ENCODE measurements around the gene FATE1. TPM values are rescaled to one million over a fixed set of nuclear protein-coding genes. Genes with fewer than 3 reads are reported as not detected.

The FATE1 gene
- total RNA-seq, 1 experiment from 2014 or later = not detected

DNA sequence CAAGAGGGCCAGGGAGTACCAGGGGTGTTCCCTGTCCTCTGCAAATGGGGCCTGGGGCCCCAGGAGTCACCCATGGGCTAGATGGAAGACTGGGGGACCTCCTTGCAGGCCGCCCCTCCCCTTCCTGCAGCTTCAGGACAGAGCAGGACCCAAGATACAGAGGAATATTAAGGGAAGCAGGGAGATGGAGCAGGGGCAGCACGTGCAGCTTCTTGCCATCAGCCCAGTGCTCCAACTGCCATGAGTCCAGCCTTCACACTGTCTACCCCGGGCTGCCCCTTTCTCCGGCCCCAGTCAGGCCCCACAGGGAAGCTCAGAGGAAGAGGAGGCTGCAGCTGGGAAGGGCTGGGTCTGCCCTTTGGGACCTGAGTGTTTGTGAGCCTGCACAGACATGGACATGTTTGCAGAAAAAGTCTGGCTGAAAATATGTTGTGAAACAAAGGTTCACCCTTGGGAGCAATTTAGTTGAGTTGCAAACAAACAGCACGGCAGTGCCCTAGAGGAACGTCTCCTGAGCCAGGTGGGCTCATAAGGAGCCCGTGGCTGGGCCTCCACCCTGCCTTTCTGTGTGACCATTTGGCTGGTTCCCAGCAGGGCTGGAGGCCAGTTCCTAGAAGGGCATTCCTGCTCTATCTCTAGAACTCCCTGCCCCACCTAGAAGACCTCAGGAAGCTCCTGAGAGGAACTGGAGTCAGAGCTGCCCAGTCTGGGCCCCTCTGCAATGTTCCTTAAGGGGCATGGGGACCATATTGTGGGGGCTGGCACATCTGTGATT is 8.9 kb downstream of the FATE1 start:
- in situ Hi-C loops (cut with HindIII; ENCODE audit: low pct_unique_long_range_greater_than_20kb, low sequenced_read_pairs) (no loop called here), intact Hi-C loops (cut with micrococcal nuclease; ENCODE audit: unreplicated experiment) (loop anchor here (5.0 kb wide), 1 partner anchor 572 kb away; no protein-coding TSS in a partner anchor)
- ATAC-seq (no peak), DNase-seq (ENCODE audit: low read depth, low spot score) (no peak)
- H3K36me3 ChIP-seq (ENCODE audit: control insufficient read depth, insufficient read depth, low read length) = no peaks in the 10 kb centered on the region
- ChIA-PET CTCF (no interaction called here), POLR2A (no interaction called here)
- H3K27ac ChIP-seq (ENCODE audit: low read length) = no peak overlapping the region
- no peak overlapping the region for H3K4me3 ChIP-seq (ENCODE audit: low read depth in 2 of 2, low read length in 2 of 2)
- no peaks in the 10 kb centered on the region for H3K4me1 ChIP-seq (ENCODE audit: control insufficient read depth, insufficient read depth, low read length)
- TF ChIP-seq CTCF (IDR thresholded peaks at IDR 0.05) = no peak
- no peaks in the 10 kb centered on the region for H3K9me3 ChIP-seq (ENCODE audit: control insufficient read depth, insufficient read depth, low read depth, low read length)
- no TSS peak for BruUV-seq (replicated peaks)
- H3K27me3 ChIP-seq (ENCODE audit: control insufficient read depth, insufficient read depth, low read length) = no peaks in the 10 kb centered on the region

DNA sequence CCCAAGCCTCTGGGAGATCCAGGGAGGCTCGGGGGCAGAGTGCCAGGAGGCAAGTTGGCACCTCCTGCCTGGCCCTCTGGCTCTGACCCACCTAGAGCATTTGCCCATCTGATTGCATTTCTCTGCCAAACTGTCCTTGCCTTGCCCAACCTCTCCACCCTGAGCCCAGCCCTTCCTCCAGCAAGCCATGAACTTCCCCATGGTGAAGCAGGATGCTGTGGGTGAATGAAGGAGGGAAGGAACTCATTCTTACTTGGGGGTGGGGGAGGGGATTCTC is 9.4 kb downstream of the FATE1 start:
- DNase-seq (ENCODE audit: low read depth, low spot score) = no peak
- no peak for TF ChIP-seq TCF7L2 (IDR thresholded peaks at IDR 0.05; ENCODE audit: low read depth, low read length)
- TF ChIP-seq SIN3A (IDR thresholded peaks at IDR 0.05; ENCODE audit: borderline replicate concordance, insufficient read depth, low read depth, low read length) = no peak
- no peak for TF ChIP-seq REST (IDR thresholded peaks at IDR 0.05; ENCODE audit: insufficient read depth in 1 of 2, low read depth in 2 of 2, low read length in 1 of 2)
- no peak for TF ChIP-seq POLR2AphosphoS5 (IDR thresholded peaks at IDR 0.05; ENCODE audit: low read depth, low read length)
- TF ChIP-seq CTCF (IDR thresholded peaks at IDR 0.05) = no peak
- ChIA-PET CTCF (no interaction called here), POLR2A (no interaction called here)
- intact Hi-C loops (cut with micrococcal nuclease; ENCODE audit: unreplicated experiment) = no loop called here
- in situ Hi-C loops (cut with HindIII; ENCODE audit: low pct_unique_long_range_greater_than_20kb, low sequenced_read_pairs) = no loop called here
- Histone ChIP-seq H3K27me3 (ENCODE audit: control insufficient read depth, insufficient read depth, low read length) (no peaks in the 10 kb centered on the region), H3K4me3 (ENCODE audit: low read depth in 2 of 2, low read length in 2 of 2) (no peak overlapping the region), H3K9me3 (ENCODE audit: control insufficient read depth, insufficient read depth, low read depth, low read length) (no peaks in the 10 kb centered on the region), H3K36me3 (ENCODE audit: control insufficient read depth, insufficient read depth, low read length) (no peaks in the 10 kb centered on the region), H3K4me1 (ENCODE audit: control insufficient read depth, insufficient read depth, low read length) (no peaks in the 10 kb centered on the region), H3K27ac (ENCODE audit: low read length) (no peak overlapping the region)
- no TSS peak for BruUV-seq (replicated peaks)
- no peak for ATAC-seq
